ENCODE data around the gene ZFR2. TPM values are rescaled to one million over a fixed set of nuclear protein-coding genes. Genes with fewer than 3 reads are reported as not detected.

ZFR2 gene
- total and polyA plus RNA-seq, 7 experiments from 2014 or later, result 0.22 to 5.5 (median 1.7) TPM

GRCh38 chr19:3807574-3808354, 61.1 kb downstream of the ZFR2 start:
- Histone ChIP-seq H3K27ac (ENCODE audit: low read depth, low read length) (no peak overlapping the region), H3K4me3 (ENCODE audit: low read length) (no peak overlapping the region), H3K27me3 (ENCODE audit: control insufficient read depth in 2 of 2, insufficient read depth in 2 of 2, low read length in 2 of 2) (no peaks in the 10 kb centered on the region), H3K4me1 (ENCODE audit: control insufficient read depth in 2 of 2, insufficient read depth in 2 of 2, low read length in 2 of 2) (peaks cover 3 to 14% of the 10 kb centered on the region in 2 donors), H3K36me3 (ENCODE audit: control insufficient read depth in 2 of 3, insufficient read depth in 3 of 3, low read length in 3 of 3) (no peaks in the 10 kb centered on the region), H3K9me3 (ENCODE audit: control insufficient read depth in 2 of 3, low read length in 3 of 3) (no peaks in the 10 kb centered on the region)
- DNase-seq, result no peak
- Mint-ChIP-seq H3K4me3 (no peak overlapping the region), H3K9me3 (peaks cover 0 to 6% (median 0%) of the 10 kb centered on the region in 11 donors), H3K4me1 (peaks cover 9 to 22% (median 20%) of the 10 kb centered on the region in 7 donors), H3K27me3 (peaks cover 0 to 2% (median 0%) of the 10 kb centered on the region in 5 donors), H3K36me3 (no peaks in the 10 kb centered on the region), H3K27ac (peak overlapping the region in 4 of 9 donors; percentile 27 to 73 (median 67))
- CTCF ChIA-PET, result no interaction called here
- no peak for ATAC-seq
- intact Hi-C loops (cut with micrococcal nuclease), result no loop called here
- POLR2A ChIA-PET, result no interaction called here

GRCh38 chr19:3807131-3807480, 61.7 kb downstream of the ZFR2 start:
- H3K27ac ChIP-seq (ENCODE audit: low read depth, low read length), result no peak overlapping the region
- Mint-ChIP-seq H3K27ac (peak overlapping the region in 2 of 9 donors; percentile 34 to 72), H3K4me3 (no peak overlapping the region), H3K36me3 (no peaks in the 10 kb centered on the region), H3K9me3 (peaks cover 0 to 6% (median 0%) of the 10 kb centered on the region in 11 donors), H3K27me3 (peaks cover 0 to 2% (median 0%) of the 10 kb centered on the region in 5 donors), H3K4me1 (peaks cover 3 to 22% (median 16%) of the 10 kb centered on the region in 7 donors)
- no peaks in the 10 kb centered on the region for H3K9me3 ChIP-seq (ENCODE audit: control insufficient read depth in 2 of 3, low read length in 3 of 3)
- CTCF ChIA-PET, result no interaction called here
- POLR2A ChIA-PET, result interaction anchor here (0.9 kb wide), 1 partner anchor 12 kb away, joined by 3 read pairs; no protein-coding TSS in a partner anchor
- peaks cover 0 to 10% of the 10 kb centered on the region in 2 donors for H3K4me1 ChIP-seq (ENCODE audit: control insufficient read depth in 2 of 2, insufficient read depth in 2 of 2, low read length in 2 of 2)
- ATAC-seq (no peak), DNase-seq (no peak)
- no peak overlapping the region for H3K4me3 ChIP-seq (ENCODE audit: low read length)
- intact Hi-C loops (cut with micrococcal nuclease), result no loop called here
- H3K36me3 ChIP-seq (ENCODE audit: control insufficient read depth in 2 of 3, insufficient read depth in 3 of 3, low read length in 3 of 3), result no peaks in the 10 kb centered on the region
- no peaks in the 10 kb centered on the region for H3K27me3 ChIP-seq (ENCODE audit: control insufficient read depth in 2 of 2, insufficient read depth in 2 of 2, low read length in 2 of 2)

DNA sequence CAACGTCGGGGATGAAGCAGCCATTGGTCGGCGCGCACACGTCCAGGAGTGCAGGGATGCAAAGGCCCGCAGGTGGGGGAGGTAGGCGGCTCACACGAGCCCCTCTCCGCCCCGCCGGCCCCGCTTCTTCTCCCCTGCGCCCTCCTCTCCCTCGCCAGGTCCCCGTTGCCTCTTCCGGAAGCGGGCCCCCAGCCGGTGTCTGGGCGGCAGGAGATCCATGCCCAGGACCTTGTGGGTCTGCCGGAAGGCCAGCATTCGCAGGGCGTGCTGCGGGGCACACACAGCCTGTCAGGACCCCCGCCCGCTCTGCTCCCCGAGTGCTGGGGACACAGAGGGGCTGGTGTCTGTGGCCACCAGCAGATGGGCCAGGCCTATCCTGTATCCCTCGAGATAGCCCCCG, 63.0 kb downstream of the ZFR2 start:
- intact Hi-C loops (cut with micrococcal nuclease), result no loop called here
- Mint-ChIP-seq H3K4me1 (peaks cover 7 to 33% (median 21%) of the 10 kb centered on the region in 7 donors), H3K27ac (no peak overlapping the region), H3K36me3 (no peaks in the 10 kb centered on the region), H3K27me3 (peaks cover 0 to 5% (median 0%) of the 10 kb centered on the region in 5 donors), H3K9me3 (peaks cover 0 to 6% (median 0%) of the 10 kb centered on the region in 11 donors), H3K4me3 (no peak overlapping the region)
- Histone ChIP-seq H3K4me1 (ENCODE audit: control insufficient read depth in 2 of 2, insufficient read depth in 2 of 2, low read length in 2 of 2) (peaks cover 11 to 14% of the 10 kb centered on the region in 2 donors), H3K27me3 (ENCODE audit: control insufficient read depth in 2 of 2, insufficient read depth in 2 of 2, low read length in 2 of 2) (no peaks in the 10 kb centered on the region), H3K27ac (ENCODE audit: low read depth, low read length) (no peak overlapping the region), H3K9me3 (ENCODE audit: control insufficient read depth in 2 of 3, low read length in 3 of 3) (no peaks in the 10 kb centered on the region), H3K36me3 (ENCODE audit: control insufficient read depth in 2 of 3, insufficient read depth in 3 of 3, low read length in 3 of 3) (no peaks in the 10 kb centered on the region), H3K4me3 (ENCODE audit: low read length) (no peak overlapping the region)
- ChIA-PET CTCF (no interaction called here), POLR2A (interaction anchor here (0.9 to 1.3 kb wide), 2 partner anchors 13 to 43 kb away, joined by 3 read pairs; partner anchors contain the start of gene MRPL54)
- ATAC-seq (no peak), DNase-seq (no peak)

DNA sequence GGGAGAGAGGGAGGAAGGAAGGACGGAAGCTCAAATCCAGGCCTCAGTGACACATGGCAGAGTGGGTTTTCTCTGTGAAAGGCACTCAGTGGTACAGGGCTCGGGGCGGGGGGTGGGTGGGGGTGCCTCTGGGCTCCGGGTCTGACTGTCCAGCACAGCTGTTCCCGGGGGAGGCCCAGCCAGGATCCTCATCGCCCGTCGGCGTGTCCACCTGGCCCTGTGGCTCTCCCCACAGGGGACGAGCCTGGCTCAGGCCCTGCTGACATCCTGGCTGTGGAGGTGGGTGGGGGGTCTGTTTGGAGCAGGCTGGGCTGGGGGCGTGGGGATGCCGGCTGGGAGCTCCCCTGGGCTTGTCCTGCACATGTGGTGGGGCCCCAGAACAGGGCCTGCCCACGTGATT, 64.4 kb downstream of the ZFR2 start:
- H3K27me3 ChIP-seq (ENCODE audit: control insufficient read depth in 2 of 2, insufficient read depth in 2 of 2, low read length in 2 of 2), result no peaks in the 10 kb centered on the region
- H3K36me3 ChIP-seq (ENCODE audit: control insufficient read depth in 2 of 3, insufficient read depth in 3 of 3, low read length in 3 of 3), result no peaks in the 10 kb centered on the region
- Mint-ChIP-seq H3K9me3 (peaks cover 0 to 6% (median 0%) of the 10 kb centered on the region in 11 donors), H3K4me3 (no peak overlapping the region), H3K27me3 (peaks cover 0 to 7% (median 0%) of the 10 kb centered on the region in 5 donors), H3K27ac (no peak overlapping the region), H3K4me1 (peaks cover 7 to 39% (median 26%) of the 10 kb centered on the region in 7 donors), H3K36me3 (peaks cover 0 to 1% (median 0%) of the 10 kb centered on the region in 5 donors)
- H3K9me3 ChIP-seq (ENCODE audit: control insufficient read depth in 2 of 3, low read length in 3 of 3), result no peaks in the 10 kb centered on the region
- ChIA-PET CTCF (no interaction called here), POLR2A (interaction anchor here (1.3 to 1.4 kb wide), 2 partner anchors 42 kb away, joined by 3 read pairs; partner anchors contain the start of gene MRPL54)
- H3K4me1 ChIP-seq (ENCODE audit: control insufficient read depth in 2 of 2, insufficient read depth in 2 of 2, low read length in 2 of 2), result peaks cover 12 to 15% of the 10 kb centered on the region in 2 donors
- H3K4me3 ChIP-seq (ENCODE audit: low read length), result no peak overlapping the region
- ATAC-seq (no peak), DNase-seq (no peak)
- H3K27ac ChIP-seq (ENCODE audit: low read depth, low read length), result no peak overlapping the region
- intact Hi-C loops (cut with micrococcal nuclease), result no loop called here

DNA sequence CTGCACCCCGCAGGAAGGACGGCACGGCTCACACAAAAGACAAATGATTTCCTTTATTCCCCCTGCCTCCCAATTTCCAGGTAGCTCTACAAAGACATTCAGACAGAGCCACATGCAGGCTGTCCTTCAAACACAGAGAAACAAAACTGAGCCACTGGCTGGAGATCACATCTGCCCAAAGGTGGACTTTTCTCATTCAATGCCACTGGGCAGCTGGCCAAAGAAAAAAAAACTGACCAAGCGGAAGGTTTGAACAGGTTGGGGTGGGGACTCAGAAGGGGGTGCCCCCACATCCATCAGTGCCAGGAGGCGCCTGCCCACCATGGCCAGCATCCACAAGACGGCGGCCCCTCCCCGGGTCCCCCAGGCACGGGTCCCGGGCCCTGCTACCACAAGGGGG, 64.9 kb downstream of the ZFR2 start:
- no peak for DNase-seq
- Mint-ChIP-seq H3K27ac (peak overlapping the region in 2 of 9 donors; percentile 39 to 75), H3K4me3 (no peak overlapping the region), H3K4me1 (peaks cover 12 to 44% (median 30%) of the 10 kb centered on the region in 7 donors), H3K27me3 (peaks cover 0 to 7% (median 0%) of the 10 kb centered on the region in 5 donors), H3K36me3 (peaks cover 0 to 1% (median 0%) of the 10 kb centered on the region in 5 donors), H3K9me3 (peaks cover 0 to 6% (median 0%) of the 10 kb centered on the region in 11 donors)
- no peaks in the 10 kb centered on the region for H3K36me3 ChIP-seq (ENCODE audit: control insufficient read depth in 2 of 3, insufficient read depth in 3 of 3, low read length in 3 of 3)
- intact Hi-C loops (cut with micrococcal nuclease), result no loop called here
- ATAC-seq, result no peak
- H3K9me3 ChIP-seq (ENCODE audit: control insufficient read depth in 2 of 3, low read length in 3 of 3), result no peaks in the 10 kb centered on the region
- POLR2A ChIA-PET, result interaction anchor here (1.4 kb wide), 1 partner anchor 41 kb away, joined by 3 read pairs; the partner anchor contains the start of gene MRPL54
- no peak overlapping the region for H3K27ac ChIP-seq (ENCODE audit: low read depth, low read length)
- peaks cover 12 to 19% of the 10 kb centered on the region in 2 donors for H3K4me1 ChIP-seq (ENCODE audit: control insufficient read depth in 2 of 2, insufficient read depth in 2 of 2, low read length in 2 of 2)
- CTCF ChIA-PET, result no interaction called here
- H3K4me3 ChIP-seq (ENCODE audit: low read length), result no peak overlapping the region
- H3K27me3 ChIP-seq (ENCODE audit: control insufficient read depth in 2 of 2, insufficient read depth in 2 of 2, low read length in 2 of 2), result no peaks in the 10 kb centered on the region

DNA sequence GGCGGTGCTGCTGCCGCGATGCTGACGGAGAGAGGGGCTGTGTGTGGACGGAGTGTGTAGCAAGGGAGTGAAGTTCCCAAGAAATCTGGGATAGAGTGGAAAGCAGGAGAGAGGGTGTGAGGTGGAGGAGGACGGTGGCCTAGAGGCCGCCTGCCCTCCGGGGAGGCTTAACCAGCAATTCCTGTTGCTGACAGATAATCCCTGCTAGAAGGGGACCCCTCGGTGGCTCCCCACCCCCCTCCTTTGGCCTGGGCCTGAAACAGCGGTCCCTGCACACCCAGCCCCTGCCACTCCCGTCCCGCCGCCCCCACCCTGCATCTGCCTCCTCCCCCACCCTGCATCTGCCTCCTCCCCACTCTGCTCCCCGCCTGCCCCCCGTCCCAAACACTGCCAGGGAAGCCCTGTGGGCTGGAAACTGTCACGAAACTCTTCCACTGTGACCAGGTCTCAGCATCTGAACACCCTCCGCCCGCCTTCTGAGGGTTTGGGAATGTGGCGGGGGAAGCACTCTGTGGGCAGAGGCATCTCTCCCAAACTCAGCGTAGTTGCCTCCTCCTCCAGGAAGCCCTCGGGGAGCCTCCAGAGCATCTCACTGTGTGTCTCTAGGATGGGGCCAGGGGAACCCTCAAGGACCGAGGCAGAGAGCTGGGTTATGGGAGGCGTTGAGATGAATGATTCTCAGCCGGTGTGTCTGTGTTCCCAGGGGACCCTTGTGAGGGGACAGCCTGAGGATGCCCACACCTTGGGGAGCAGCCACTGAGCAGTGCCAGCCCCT, 65.5 kb downstream of the ZFR2 start:
- peak overlapping the region in 3 of 9 donors; percentile 9 to 58 (median 11) for H3K27ac Mint-ChIP-seq
- ChIA-PET POLR2A (interaction anchor here (1.4 kb wide), 1 partner anchor 41 kb away, joined by 3 read pairs; the partner anchor contains the start of gene MRPL54), CTCF (no interaction called here)
- H3K27me3 Mint-ChIP-seq, result peaks cover 0 to 7% (median 0%) of the 10 kb centered on the region in 5 donors
- Histone ChIP-seq H3K27me3 (ENCODE audit: control insufficient read depth in 2 of 2, insufficient read depth in 2 of 2, low read length in 2 of 2) (no peaks in the 10 kb centered on the region), H3K9me3 (ENCODE audit: control insufficient read depth in 2 of 3, low read length in 3 of 3) (no peaks in the 10 kb centered on the region), H3K27ac (ENCODE audit: low read depth, low read length) (no peak overlapping the region), H3K4me1 (ENCODE audit: control insufficient read depth in 2 of 2, insufficient read depth in 2 of 2, low read length in 2 of 2) (peaks cover 12 to 25% of the 10 kb centered on the region in 2 donors), H3K4me3 (ENCODE audit: low read length) (no peak overlapping the region), H3K36me3 (ENCODE audit: control insufficient read depth in 2 of 3, insufficient read depth in 3 of 3, low read length in 3 of 3) (no peaks in the 10 kb centered on the region)
- DNase-seq (no peak), ATAC-seq (no peak)
- intact Hi-C loops (cut with micrococcal nuclease), result no loop called here
- H3K4me3 Mint-ChIP-seq, result no peak overlapping the region
- peaks cover 14 to 47% (median 33%) of the 10 kb centered on the region in 7 donors for H3K4me1 Mint-ChIP-seq
- peaks cover 0 to 1% (median 0%) of the 10 kb centered on the region in 5 donors for H3K36me3 Mint-ChIP-seq
- peaks cover 0 to 6% (median 0%) of the 10 kb centered on the region in 11 donors for H3K9me3 Mint-ChIP-seq
